Gastrocnemius medialis (tissue), 4 donors: ENCODE data around the gene ASTN2.

ENCODE experiments used
- POLR2A ChIP-seq, 2 donors: fragments of 450-650 bp; IDR thresholded peaks; one replicate each; pipeline ENCODE4 v1.6.1; 2017; ENCODE audit warnings: antibody characterized with exemption in 2 of 2, mild to moderate bottlenecking in 2 of 2, moderate library complexity in 2 of 2
- TF ChIP-seq, protein P1 (sequence below), 5 experiments: fragments of 450-650 bp in 3 of 5; fragments of 200-600 bp in 2 of 5; sonication (generic) in 2 of 5; IDR thresholded peaks in 4 of 5; conservative IDR thresholded peaks in 1 of 5; 1 replicate in 4 of 5; 2 replicates in 1 of 5; pipeline ENCODE4 v1.5.1; 2016 to 2019; ENCODE audit warnings: antibody characterized with exemption in 5 of 5, mild to moderate bottlenecking in 3 of 5, moderate library complexity in 3 of 5

DNA sequence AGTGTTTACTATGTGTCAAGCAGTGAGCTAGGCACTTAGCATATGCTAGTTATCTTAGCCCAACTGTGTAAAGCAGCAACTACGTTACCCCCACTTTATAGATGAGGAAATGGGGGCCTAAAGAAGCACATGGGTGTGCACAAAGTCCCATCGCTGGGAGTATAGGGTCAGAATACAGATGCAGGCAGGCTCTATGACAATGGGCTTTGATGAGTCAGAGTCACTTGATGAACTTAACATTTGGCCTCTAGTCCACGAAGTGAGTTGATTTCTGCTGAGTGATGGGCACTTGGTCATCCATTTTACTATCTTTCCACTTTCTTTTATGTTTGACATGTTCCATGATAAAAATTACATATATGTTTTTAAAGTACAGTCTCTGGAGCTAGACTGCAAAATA is 523.4 kb downstream of the ASTN2 start:
- TF ChIP-seq, protein P1, sequence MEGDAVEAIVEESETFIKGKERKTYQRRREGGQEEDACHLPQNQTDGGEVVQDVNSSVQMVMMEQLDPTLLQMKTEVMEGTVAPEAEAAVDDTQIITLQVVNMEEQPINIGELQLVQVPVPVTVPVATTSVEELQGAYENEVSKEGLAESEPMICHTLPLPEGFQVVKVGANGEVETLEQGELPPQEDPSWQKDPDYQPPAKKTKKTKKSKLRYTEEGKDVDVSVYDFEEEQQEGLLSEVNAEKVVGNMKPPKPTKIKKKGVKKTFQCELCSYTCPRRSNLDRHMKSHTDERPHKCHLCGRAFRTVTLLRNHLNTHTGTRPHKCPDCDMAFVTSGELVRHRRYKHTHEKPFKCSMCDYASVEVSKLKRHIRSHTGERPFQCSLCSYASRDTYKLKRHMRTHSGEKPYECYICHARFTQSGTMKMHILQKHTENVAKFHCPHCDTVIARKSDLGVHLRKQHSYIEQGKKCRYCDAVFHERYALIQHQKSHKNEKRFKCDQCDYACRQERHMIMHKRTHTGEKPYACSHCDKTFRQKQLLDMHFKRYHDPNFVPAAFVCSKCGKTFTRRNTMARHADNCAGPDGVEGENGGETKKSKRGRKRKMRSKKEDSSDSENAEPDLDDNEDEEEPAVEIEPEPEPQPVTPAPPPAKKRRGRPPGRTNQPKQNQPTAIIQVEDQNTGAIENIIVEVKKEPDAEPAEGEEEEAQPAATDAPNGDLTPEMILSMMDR (IDR thresholded peaks at IDR 0.05 in 4 of 5, conservative IDR thresholded peaks at IDR 0.05 in 1 of 5) = no peak
- TF ChIP-seq POLR2A (IDR thresholded peaks at IDR 0.05) = no peak
